Melanocyte of skin (primary cell): Measurements from ENCODE around the gene CAMK1D. TPM values are rescaled to one million over a fixed set of nuclear protein-coding genes. Genes with fewer than 3 reads are reported as not detected.

Source experiments
- small RNA-seq, 2 donors: library from RNA; depleted of rRNA; stranded (forward); fragments of <200 nt; gene quantifications; one replicate each; pipeline ENCODE3, GENCODE V24; 2012
- total RNA-seq, 2 donors: library from RNA; depleted of rRNA; stranded (reverse); fragments of >200 nt; gene quantifications; 2 replicates each; pipeline ENCODE4 v1.2.3, GENCODE V29; 2012

CAMK1D gene
- under 1 TPM; under 0.01 to 0.33 TPM for total RNA-seq

GRCh38 chr10:12348870-12349628, at the start of gene CAMK1D:
TSS of gene CAMK1D (plus strand) at chr10:12349547.

Small RNA genes within 50 kb of the gene (small RNA-seq; reads per million reads assigned to genes)
- 0 reads per million in 2 donors for gene MIR4480
- 0 reads per million in 2 donors for gene MIR548Q
- gene RF00279 = 0 reads per million in 2 donors
- 0 reads per million in 2 donors for gene RN7SL198P
- 0 reads per million in 2 donors for gene RNU6ATAC39P

Other genes starting within 250 kb of the CAMK1D start
- 10 to 100 TPM; 11.4 to 18.6 TPM for gene SEC61A2, start 219.9 kb upstream of the CAMK1D start, total RNA-seq
- gene NUDT5, start 153.7 kb upstream of the CAMK1D start, total RNA-seq = 10 to 100 TPM; 62.6 to 96.9 TPM
- 100 to 1,000 TPM; 107 to 211 TPM for gene CDC123, start 153.4 kb upstream of the CAMK1D start, total RNA-seq